Measurements from ENCODE around the gene KLHL17. TPM values are rescaled to one million over a fixed set of nuclear protein-coding genes. Genes with fewer than 3 reads are reported as not detected.
A peak's percentile ranks its signal among the peaks of the same experiment; 100 is the strongest.
"Not testable (repeated sequence)": the region's sequence is repeated elsewhere in the genome, so short reads cannot be mapped to it uniquely, and the experiment has no call there.

The KLHL17 gene
- polyA plus RNA-seq, 4 donors = 7.3 to 18.8 (median 12.1) TPM

DNA sequence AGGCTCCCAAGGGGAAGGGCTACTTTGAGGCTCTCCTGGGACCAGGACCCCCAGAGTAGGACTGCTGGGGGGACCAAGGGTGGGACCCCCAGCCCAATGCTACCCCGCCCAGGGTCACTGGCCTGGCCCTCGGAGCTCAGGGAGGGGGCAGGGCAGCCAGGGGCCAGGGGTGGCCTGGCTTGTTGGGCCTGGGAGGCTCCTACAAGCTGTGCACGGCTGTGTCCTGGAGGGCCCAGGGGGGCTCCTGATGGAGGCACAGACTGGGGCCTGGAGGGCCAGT lies 37.3 kb downstream of the KLHL17 start:
- no peak for DNase-seq (ENCODE audit: low read depth in 4 of 4, low spot score in 2 of 4)

DNA sequence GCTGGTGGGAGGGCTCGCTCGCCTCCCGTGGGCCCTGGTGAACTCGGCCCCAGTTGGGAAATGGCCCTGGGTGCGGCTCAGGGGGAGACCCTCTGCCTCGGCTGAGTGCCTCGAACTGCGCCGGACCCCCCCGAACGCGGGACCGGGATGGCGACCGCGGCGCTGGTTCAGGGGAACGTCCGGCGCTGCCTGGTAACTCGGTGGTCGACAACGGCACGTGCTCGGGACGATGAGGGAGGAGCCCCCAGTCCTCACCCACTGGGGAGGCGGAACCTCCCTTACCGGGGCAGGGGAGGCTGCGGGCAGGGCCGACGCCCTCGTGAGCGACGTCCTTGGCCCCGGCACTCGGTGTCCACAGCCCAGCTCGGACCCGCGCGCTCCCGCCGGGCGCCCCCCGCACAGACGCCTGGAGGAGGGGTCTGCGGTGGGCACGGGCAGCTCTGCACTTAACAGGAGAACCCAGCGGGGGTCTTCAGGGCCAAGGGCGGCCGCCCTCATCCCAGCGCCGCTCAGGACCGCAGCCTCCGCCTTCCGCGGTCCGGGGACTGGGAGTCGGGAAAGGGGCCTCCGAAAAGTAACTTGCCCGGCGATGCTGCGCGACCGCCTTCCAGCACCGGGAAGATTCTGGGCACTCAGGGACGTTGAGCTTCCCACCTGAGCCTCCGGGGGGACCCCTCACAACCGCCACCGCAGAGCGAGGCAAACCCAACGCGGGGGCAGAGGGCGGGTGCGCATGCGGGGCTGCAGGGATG lies 37.8 kb downstream of the KLHL17 start:
- DNase-seq (ENCODE audit: low read depth in 4 of 4, low spot score in 2 of 4) = no peak

DNA sequence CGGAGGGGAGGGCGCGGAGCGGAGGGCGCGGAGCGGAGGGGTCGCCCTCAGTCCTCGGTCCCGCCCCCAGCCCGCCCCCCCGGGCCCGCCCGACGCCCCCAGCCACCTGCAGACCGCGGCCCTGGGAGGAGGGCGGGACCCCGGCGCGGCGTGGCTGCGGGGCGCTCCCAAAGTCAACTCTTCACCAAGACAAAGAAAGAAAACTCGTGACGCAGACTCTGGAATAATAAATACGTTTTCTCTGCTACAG lies 38.3 kb downstream of the KLHL17 start:
- no peak for DNase-seq (ENCODE audit: low read depth in 4 of 4, low spot score in 2 of 4)

DNA sequence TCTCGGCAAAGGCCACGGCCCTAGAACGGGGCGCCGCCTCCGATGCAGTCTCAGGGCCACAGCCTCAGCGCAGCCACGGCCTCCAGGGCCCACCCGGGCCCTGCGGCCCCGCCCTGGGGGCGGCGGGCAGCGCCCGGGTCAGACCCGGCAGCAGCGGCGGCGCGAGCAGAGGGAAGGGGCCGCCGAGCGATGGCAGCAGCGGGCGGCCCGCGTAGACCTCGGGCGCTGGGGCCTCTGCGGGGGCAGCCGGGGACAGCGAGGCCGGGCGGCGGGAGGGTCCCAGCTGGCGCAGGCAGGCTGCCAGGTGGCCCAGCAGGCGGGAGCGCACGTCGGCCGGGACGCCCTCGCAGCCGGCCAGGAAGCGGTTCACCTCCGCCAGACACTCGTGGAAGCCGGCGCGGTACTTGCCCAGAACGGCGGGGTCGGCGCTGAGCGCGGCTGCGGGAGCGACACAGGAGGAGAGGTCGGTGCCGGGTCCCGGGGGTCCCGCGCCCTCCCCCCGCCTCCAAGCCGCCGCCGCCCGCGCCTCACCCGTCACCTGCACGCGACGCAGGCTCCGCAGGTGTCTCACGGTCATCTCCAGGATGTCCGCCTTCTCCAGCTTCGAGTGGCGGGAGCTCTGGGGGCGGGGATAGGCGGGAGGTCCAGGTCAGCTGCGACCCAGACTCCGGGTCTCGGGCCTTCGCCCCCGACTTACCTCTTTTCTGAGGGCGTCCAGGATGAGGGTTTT lies 38.8 kb downstream of the KLHL17 start:
- DNase-seq (ENCODE audit: low read depth in 4 of 4, low spot score in 2 of 4) = no peak

DNA sequence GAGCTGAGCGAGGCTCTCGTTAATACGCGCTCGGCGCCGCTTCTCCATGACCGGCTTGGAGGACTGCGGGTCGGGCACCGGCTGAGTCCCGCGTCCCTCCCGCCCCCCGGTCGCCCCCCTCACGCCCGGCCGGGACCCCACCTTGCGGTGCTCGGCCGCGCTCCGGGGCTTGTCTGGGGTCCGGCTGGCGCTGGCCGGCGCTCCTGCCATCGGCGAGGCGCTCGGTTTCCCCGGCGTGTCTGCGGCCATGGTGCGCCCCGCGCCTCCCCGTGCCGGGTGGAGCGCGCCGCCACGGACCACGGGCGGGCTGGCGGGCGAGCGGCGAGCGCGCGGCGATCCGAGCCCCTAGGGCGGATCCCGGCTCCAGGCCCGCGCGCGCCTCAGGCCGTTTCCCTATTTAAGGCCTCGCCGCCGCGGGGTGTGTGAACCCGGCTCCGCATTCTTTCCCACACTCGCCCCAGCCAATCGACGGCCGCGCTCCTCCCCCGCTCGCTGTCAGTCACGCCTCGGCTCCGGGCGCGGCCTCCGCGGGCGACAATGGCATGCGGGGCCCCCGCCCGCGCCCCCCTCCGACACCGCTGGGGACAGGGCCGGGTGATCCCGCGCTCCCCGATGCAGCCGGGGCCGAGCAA lies 39.5 kb downstream of the KLHL17 start, which contains the start of gene HES4:
TSS of gene HES4 (minus strand) at position 373 of the 632 bp plus-strand sequence. CDS start at position 249, 124 bp downstream.
- DNase-seq (ENCODE audit: low read depth in 4 of 4, low spot score in 2 of 4) = peak in 3 of 4 donors; percentile 73 to 87 (median 76)

DNA sequence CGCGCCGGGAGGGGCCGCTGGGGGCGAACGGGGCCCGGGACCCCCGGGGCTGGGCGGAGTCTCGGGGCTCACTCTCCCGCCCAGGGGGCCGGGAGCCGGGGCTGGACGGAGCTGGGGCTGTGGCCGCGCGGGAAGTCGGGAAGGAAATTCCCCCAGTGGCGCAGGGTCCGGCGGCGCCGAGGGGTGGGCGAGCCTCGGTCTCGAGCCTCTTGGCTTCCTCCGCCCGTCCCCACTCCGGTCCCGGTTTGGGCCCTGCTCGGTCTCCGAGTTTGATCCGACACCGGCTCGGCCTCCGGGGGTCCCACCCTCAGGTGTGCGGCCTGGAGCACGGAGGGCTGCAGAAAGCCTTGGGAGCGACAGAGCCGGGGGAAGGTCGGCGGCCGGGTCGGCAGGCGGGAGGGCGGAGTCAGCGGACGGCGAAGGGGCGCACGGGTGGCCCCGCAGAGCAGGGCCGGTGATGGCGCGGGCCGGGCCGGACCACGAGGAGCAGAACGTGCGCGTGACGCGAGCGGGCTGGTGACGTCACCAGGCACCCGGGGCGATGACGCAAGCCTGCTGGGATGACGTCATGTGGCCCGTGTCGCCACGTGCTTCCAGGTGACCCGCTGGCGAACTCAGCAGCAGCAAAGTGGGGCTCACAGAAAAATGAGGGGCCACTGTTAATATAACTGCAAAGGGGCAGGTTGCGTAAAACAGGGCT lies 40.1 kb downstream of the KLHL17 start:
- peak in 2 of 4 donors; percentile 65 to 73 for DNase-seq (ENCODE audit: low read depth in 4 of 4, low spot score in 2 of 4)

DNA sequence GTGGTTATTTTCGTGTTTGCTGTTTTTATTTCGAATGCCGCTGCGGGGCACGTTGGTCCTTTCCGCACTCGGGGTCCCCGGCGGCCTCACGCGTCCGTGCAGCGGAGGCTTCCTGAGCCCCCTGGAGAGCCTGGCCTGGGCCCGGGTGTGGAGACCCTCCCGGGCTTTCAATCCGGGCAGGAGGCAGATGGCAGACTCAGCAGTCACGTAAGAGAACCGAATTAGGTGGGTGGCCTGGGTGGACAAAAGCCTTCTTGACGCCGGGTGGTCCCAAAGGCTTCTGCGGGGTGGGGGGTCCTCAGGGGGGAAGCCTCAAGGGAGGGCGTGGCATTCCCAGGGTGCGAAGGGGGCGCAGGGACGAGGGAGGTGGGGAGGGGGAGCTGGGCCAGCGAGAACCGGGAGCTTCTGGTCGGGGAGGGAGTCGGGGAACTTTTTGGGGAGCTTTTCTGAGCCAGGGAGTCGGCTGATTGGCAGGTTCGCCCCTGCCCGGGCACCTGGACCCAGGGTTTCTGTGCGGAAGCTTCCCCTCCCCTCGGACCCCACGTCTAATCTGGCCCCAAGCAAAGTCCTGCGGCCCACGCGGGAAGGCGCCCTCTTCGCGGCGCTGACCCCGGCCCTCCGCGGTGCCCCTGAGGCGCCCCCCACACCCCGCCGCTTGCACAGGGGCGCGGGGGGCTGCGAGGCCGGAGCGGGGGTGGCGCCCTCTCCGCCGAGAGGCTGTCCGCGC lies 40.8 kb downstream of the KLHL17 start:
- DNase-seq (ENCODE audit: low read depth in 4 of 4, low spot score in 2 of 4) = no peak

DNA sequence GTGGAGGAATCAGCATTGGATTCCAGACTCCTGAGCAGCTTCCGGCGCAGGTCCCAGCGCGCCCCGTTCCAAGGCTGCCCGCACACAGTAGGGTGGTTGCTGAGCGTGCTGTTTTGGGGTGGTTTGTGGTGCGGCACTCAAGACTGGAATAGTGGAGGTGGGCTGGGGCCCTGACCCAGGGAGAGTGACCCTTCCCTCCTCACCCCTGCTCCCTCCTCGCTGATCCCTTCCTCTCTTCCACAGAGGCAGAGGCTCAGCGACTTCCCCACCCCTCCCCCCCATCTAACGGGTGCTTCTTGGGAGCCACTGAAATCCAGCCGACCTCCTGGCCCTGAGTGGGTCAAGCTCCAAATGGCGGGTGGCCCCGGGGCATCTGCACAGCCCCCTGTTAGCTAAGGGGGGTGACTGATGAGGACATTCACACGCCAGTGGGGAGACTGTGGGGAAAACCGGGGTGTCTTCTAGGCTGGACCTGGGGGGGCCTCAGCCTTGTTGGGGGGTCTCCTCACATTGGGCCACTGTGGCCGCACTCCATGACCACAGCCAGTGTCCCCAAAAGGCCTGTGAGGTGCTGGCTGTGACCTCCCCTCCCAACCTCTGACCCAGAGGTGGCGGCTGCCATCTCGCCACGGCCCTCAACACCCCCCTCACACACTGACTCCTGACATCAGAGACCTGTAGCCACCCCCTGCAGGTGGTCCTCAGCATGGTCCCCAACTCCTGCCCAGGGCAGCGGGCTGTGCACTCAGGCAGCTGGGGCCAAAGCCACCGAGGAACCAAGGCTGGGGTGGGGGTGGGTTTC lies 43.4 kb downstream of the KLHL17 start:
- DNase-seq (ENCODE audit: low read depth in 4 of 4, low spot score in 2 of 4) = no peak

DNA sequence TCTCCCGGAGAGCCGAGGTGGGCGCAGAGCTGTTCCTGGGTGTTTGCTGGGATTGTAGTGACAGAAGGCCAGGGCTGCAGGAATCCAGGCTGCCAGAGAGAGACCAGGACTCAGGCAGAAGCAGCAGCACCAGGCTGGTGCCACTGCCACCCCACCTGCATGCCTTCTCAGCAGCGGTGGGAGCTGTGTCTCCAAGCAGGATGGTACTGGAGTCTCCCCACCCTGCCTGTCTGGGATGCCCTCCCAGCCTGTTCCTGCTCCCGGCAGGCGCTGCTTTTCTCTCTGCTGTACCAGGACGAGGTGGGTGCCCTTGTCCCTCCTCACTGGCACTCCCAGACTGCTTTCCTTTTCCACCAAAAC lies 44.0 kb downstream of the KLHL17 start:
- no peak for DNase-seq (ENCODE audit: low read depth in 4 of 4, low spot score in 2 of 4)

DNA sequence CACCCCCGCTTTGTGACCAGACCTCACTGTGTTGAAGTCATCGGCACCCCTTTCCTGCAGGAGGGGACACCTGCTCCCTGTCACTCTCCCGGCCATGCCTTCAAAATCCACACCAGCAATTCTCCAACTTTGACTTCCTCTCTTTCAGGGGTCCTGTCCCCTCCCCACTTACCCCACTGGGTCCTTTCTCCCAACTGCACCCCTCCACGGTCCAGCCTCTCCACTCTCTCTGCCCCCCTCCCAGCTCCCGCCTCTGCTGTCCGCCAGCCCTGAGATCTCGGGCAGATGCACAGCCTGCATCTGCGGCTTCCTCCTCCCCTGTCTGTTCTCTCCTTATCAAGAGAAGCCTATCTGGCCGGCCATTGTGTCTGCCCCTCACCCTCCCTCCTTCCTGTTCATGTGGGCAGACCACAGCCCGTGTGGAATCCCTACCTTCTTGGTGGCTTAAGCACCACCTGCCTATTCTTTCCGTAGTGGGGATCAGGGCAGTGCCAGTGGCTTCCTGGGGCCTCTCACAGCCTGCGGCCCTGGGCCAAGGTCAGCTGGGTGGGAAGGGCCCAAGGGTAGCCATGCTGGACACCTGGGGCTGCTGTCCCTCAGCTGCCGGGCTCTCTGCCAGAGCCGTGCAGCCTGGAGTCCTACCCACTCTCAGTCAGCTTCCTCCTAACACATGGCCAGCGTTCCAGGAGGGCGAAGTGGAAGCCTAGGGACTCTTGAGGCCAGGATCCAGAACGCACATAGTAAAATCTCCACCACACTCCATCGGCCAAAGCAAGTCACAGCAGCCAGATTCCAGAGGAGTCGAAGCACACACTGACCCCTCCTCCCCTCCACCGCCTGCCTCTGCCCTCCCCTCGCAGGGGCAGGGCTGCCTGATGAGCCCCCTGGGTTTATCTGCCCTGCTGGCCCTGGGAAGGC lies 44.7 kb downstream of the KLHL17 start:
- DNase-seq (ENCODE audit: low read depth in 4 of 4, low spot score in 2 of 4) = no peak

DNA sequence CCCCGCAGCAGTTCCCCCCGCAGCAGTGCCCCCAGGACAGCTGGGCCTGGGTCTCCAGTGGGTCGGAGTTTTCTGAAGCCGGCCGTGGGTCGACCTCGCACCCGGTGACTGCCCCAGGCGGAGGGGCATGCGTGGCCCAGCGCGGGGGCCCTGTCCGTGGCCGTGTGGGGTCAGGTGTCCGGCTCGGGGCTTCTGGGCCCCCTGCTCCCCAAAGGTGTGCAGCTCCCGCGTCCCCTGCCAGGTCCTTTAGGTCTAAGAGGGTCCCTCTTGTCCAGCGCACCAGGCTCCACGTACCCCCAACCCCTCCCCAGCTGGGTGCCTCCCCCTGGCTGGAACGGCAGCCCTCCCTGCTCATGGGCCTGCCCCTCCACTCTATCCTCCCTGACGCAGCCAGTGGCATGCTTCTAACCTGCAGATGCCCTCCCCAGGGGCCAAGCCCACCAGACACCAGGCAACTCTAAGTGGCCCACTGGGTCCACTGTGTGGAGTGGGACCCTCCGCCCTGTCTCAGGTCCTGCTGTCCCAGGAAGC lies 45.5 kb downstream of the KLHL17 start:
- DNase-seq (ENCODE audit: low read depth in 4 of 4, low spot score in 2 of 4) = no peak

DNA sequence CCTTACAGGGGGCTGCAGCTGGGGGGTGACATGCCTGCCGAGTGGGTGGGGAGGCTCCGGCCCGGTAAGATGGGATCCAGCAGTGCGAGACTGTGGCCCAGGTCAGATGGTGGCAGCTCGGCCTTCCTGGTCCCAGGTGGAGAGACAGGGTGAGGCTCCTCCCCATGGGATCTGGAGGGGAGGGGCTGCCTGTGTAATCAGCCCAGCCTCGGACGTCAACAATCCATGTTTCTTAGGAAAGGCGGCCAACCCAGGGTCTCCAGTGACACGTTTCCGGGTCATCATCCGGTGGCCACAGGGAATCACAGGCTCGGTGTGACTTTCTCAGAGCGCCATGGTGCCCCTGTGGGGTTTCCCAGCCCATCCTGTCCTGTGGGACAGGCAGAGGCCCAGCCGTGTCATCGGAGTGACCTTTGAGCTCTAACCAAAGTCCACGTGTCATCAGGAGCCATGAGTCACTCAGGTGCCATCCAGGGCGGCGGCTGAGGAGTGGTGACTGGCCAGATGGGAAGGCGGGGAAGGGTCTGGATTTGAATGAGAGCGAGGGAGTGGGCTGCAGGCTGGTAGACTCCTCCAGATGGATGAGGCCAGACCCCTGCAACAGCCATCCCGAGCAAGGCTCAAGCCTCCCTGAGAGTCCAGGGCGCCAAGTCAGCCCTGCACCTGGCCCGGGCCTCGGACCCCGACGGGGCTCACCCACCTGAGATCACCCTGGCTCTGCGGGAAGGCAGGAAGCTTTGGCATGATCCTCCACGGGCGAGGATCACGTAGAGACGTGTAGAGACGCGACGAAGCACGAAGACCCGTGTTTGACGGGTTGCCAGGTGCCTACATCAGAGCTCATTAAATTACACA lies 46.1 kb downstream of the KLHL17 start:
- DNase-seq (ENCODE audit: low read depth in 4 of 4, low spot score in 2 of 4) = no peak

DNA sequence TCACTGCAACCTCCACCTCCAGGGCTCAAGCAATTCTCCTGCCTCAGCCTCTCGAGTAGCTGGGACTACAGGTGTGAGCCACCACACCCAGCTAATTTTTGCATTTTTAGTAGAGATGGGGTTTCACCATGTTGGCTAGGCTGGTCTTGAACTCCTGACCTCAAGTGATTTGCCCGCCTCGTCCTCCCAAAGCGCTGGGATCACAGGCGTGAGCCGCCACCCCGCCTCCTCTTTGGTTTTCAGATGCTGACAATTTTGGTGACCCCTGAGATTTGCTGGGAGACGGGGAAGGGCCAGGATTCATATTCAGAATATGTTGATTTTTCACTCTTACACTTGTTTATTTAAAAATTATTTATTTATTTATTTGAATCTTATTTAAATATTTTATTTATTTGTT lies 49.7 kb downstream of the KLHL17 start:
- not testable (repeated sequence) for DNase-seq (ENCODE audit: low read depth in 4 of 4, low spot score in 2 of 4)

DNA sequence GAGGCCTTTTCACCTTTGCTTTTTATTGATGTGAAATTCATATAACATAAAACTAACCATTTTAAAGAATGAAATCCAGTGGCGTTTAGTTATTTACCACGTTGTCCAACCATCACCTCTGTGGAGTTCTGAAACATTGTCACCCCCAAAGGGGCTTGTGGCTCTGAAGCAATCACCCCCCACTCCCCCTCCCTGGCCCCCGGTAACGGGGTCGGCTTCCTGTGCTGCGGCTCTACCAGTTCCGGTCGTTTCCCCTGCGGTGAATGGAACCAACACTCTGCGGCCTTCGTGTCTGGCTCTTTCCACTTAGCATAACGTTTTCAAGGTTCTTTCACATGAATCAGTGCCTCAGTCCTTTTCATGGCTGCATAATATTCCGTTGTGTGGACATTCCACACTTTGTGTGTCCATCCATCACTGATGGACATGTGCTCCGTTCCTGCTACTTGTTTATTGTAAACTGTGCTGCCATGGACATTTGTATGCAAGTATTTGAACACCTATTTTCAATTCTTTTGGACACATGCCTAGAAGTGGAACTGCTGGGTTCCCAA lies 51.1 kb downstream of the KLHL17 start:
- DNase-seq (ENCODE audit: low read depth in 4 of 4, low spot score in 2 of 4) = no peak

DNA sequence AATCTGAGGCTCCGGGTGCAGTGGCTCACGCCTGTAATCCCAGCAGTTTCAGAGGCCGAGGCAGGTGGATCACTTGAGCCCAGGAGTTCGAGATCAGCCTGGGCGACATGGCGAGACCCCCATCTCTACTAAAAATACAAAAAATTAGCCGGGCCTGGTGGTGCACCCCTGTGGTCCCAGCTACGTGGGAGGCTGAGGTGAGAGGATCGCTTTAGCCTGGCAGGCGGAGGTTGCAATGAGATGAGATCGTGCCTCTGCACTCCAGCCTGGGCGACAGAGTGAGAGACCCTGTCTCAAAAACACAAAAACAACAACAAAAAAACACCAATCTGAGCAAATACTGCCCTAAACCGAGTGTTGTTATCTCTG lies 52.3 kb downstream of the KLHL17 start:
- DNase-seq (ENCODE audit: low read depth in 4 of 4, low spot score in 2 of 4) = not testable (repeated sequence)

DNA sequence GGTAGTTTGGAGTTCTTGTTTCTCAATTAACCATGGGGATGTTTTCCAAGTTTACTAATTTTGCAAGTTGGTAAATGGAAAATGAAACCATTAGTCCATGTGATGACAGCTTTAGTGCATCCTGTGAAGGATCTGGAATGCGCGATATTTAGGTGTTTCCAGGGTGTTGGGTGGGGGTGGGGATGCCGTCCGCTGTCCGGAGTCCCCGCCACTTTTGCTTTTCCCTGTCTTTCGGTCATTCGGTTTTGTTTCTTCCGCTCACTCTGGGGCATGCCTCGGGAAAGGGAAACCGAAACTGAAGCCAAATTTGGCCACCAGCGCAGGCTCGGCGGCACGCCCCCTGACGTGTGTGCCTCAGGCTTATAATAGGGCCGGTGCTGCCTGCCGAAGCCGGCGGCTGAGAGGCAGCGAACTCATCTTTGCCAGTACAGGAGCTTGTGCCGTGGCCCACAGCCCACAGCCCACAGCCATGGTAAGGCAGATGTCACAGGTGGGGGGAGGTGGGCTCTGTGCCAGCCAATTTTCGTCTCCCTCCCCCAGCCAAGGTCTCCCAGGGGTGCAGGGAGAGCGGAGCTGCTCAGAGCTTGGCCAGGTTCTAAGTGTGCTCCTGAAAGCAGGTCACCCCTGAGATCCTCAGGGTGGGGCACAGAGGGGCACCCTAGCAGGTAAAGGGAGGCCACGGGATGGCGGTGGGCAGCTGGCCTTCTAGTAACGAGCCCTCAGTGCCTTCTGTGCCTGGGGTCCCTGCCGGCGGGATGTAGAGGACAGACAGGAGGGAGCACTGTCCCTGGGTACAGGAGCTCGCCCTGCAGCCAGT lies 52.9 kb downstream of the KLHL17 start, which contains the start of gene ISG15:
TSS of gene ISG15 (plus strand) at position 393 of the 817 bp plus-strand sequence. CDS start at position 470, 77 bp downstream.
- DNase-seq (ENCODE audit: low read depth in 4 of 4, low spot score in 2 of 4) = peak in 1 of 4 donors; percentile 79
